AG04450 (cell line): ENCODE measurements around the gene ZFY. TPM values are rescaled to one million over a fixed set of nuclear protein-coding genes. Genes with fewer than 3 reads are reported as not detected.
"Not testable (repeated sequence)": the region's sequence is repeated elsewhere in the genome, so short reads cannot be mapped to it uniquely, and the experiment has no call there.

Source experiments
- CTCF ChIA-PET: fragments of 300-600, 350-600 bp; formaldehyde crosslinking; extraction: SDS; loops from one replicate; lab custom pipeline; 2022; ENCODE audit warnings: antibody characterized with exemption, inconsistent platforms; lab: Charles Lee
- POLR2A ChIA-PET: fragments of 350-600 bp; formaldehyde crosslinking; extraction: SDS; loops from one replicate; lab custom pipeline; 2021; ENCODE audit warnings: antibody characterized with exemption, inconsistent platforms; lab: Yijun Ruan, JAX
- DNase-seq: peaks from one replicate; pipeline ENCODE4 v3.0.0-alpha.2; 2011; ENCODE audit warnings: low read depth, low spot score
- H3K27ac ChIP-seq: one replicate; pipeline ENCODE4 v1.5.1; 2012; ENCODE audit warnings: low read depth, low read length, control low read depth
- H3K27me3 ChIP-seq: one replicate; pipeline ENCODE4 v1.6.0; 2012; ENCODE audit warnings: low read length; ENCODE audit not compliant: control insufficient read depth, insufficient read depth
- H3K4me3 ChIP-seq: 2 replicates; pipeline ENCODE4 v1.5.1; 2011; ENCODE audit warnings: mild to moderate bottlenecking, low read depth, low read length, control low read depth
- H3K9me3 ChIP-seq: 2 replicates; pipeline ENCODE4 v1.5.1; 2012; ENCODE audit warnings: low read length; ENCODE audit not compliant: control insufficient read depth, insufficient read depth
- polyA plus RNA-seq: library from polyadenylated mRNA; depleted of rRNA; stranded (reverse); fragments of >200 nt; gene quantifications from 2 replicates; pipeline ENCODE4 v1.2.3, GENCODE V29; 2011
- TF ChIP-seq, protein P1 (sequence below): IDR thresholded peaks from 2 replicates; pipeline ENCODE4 v1.5.1; 2011; ENCODE audit warnings: low read depth, low read length, control low read depth, inconsistent platforms

The ZFY gene
- polyA plus RNA-seq, 1 experiment: 16.5 TPM

DNA sequence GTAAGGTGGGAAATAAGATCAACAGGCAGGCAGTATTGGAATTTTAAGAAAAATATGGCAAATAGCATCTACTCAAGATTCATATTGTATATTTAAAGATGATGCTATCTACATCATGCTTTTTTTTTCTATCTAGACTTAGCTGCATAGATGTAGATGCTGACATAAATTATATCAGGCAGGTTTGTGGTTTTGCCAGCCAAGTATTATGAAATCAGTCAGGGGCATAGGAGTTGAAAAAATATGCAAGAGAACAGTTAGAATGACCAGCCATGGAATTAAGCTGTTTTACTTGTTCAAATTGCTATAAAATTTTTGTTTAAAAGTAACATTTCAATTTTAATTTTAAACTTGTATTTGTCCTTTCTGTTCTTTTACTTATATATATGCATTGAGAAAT is 34.4 kb downstream of the ZFY start:
- no peak for DNase-seq
- TF ChIP-seq, protein P1, sequence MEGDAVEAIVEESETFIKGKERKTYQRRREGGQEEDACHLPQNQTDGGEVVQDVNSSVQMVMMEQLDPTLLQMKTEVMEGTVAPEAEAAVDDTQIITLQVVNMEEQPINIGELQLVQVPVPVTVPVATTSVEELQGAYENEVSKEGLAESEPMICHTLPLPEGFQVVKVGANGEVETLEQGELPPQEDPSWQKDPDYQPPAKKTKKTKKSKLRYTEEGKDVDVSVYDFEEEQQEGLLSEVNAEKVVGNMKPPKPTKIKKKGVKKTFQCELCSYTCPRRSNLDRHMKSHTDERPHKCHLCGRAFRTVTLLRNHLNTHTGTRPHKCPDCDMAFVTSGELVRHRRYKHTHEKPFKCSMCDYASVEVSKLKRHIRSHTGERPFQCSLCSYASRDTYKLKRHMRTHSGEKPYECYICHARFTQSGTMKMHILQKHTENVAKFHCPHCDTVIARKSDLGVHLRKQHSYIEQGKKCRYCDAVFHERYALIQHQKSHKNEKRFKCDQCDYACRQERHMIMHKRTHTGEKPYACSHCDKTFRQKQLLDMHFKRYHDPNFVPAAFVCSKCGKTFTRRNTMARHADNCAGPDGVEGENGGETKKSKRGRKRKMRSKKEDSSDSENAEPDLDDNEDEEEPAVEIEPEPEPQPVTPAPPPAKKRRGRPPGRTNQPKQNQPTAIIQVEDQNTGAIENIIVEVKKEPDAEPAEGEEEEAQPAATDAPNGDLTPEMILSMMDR: no peak

DNA sequence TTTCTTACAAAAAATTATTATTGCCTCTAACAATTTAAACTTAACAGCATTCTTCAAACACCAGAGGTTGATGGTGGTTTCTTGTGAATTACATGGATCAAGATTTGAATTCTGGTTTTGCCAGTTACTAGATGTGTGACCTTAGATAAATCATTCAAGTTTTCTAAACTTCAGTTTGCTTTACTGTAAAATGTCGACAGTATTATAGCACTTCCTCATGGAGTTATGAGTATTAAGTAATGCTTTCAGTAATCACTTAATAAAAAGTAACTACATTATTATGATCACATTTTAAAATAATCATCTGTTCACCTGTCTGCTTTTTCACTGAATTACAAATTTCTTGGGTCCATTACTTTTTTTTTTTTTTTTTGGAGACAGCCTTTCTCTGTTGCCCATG is 37.5 kb downstream of the ZFY start:
- Histone ChIP-seq H3K9me3 (no peaks in the 10 kb centered on the region), H3K4me3 (no peak overlapping the region), H3K27me3 (no peaks in the 10 kb centered on the region), H3K27ac (no peak overlapping the region)
- POLR2A ChIA-PET: no interaction called here
- no peak for DNase-seq
- TF ChIP-seq, protein P1: no peak
- CTCF ChIA-PET: no interaction called here

More for the DNA sequence above, 34.4 kb downstream of the ZFY start:
- ChIA-PET POLR2A (no interaction called here), CTCF (interaction anchor here (0.8 kb wide), 1 partner anchor 33 kb away, joined by 3 read pairs; no protein-coding TSS in a partner anchor)
- no peak overlapping the region for H3K27ac ChIP-seq
- H3K27me3 ChIP-seq: no peaks in the 10 kb centered on the region
- H3K9me3 ChIP-seq: no peaks in the 10 kb centered on the region
- no peak overlapping the region for H3K4me3 ChIP-seq

DNA sequence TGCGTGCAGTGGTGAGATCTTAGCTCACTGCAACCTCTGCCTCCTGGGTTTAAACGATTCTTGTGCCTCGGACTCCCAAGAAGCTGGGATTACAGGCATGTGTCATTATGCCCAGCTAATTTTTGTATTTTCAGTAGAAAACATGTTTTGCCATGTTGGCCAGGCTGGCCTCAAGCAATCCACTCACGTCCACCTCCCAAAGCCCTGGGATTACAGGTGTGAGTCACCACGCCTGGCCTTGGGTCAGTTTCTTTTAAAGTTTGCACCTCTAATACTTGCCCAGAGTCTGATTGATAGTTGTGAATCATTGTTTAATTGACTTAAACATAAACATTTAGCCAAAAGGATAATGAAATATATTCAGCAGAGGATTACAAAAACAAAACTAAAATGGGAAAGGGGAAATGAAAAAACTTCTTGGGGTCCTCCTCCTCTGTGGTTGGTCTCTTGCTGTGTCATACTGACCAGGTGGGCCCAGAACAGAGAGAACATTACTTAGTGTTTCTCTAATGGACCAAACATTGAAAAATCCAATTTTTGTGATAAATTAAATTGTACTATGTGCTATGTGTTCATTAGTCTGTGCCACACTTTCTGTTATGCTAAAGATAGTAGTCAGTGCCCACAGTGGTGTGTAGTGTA is 38.0 kb downstream of the ZFY start:
- ChIA-PET POLR2A (no interaction called here), CTCF (no interaction called here)
- Histone ChIP-seq H3K4me3 (no peak overlapping the region), H3K9me3 (no peaks in the 10 kb centered on the region), H3K27ac (no peak overlapping the region), H3K27me3 (no peaks in the 10 kb centered on the region)
- no peak for DNase-seq
- TF ChIP-seq, protein P1: no peak

DNA sequence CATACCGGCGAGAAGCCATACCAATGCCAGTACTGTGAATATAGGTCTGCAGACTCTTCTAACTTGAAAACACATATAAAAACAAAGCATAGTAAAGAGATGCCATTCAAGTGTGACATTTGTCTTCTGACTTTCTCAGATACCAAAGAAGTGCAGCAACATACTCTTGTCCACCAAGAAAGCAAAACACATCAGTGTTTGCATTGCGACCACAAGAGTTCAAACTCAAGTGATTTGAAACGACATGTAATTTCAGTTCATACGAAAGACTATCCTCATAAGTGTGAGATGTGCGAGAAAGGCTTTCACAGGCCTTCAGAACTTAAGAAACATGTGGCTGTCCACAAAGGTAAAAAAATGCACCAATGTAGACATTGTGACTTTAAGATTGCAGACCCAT is 44.1 kb downstream of the ZFY start:
- ChIA-PET CTCF (no interaction called here), POLR2A (no interaction called here)
- TF ChIP-seq, protein P1: no peak
- Histone ChIP-seq H3K9me3 (no peaks in the 10 kb centered on the region), H3K27me3 (no peaks in the 10 kb centered on the region), H3K27ac (no peak overlapping the region), H3K4me3 (no peak overlapping the region)
- DNase-seq: no peak

DNA sequence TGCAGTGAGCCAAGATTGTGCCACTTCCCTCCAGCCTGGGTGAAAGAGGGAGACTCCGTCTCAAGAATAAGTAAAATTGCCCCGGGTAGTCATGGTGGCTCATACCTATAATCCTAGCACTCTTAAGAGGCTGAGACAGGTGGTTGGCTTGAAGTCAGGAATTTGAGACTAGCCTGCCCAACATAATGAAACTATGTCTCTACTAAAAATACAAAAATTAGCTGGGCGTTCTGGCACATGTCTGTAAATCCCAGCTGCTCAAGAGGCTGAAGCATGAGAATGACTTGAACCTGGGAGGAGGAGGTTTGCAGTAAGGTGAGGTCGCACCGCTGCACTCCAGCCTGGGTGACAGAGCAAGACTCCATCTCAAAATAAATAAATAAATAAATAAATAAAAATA is 49.3 kb downstream of the ZFY start:
- no peak for DNase-seq

DNA sequence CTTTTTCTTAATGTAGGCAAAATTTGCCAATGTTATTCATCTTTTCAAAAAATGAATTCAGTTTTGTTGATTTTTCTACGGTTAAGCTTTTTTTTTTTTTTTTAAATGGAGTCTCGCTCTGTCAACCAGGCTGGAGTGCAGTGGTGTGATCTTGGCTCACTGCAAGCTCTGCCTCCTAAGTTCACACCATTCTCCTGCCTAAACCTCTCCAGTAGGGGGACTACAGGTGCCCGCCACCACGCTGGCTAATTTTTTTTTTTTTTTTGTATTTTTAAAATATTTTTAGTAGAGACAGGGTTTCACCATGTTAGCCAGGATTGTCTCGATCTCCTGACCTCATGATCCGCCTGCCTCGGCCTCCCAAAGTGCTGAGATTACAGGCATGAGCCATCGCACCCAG is 52.0 kb downstream of the ZFY start:
- POLR2A ChIA-PET, DNase-seq, H3K27me3 ChIP-seq, H3K27ac ChIP-seq, H3K9me3 ChIP-seq, H3K4me3 ChIP-seq, CTCF ChIA-PET: not testable (repeated sequence)

More for the DNA sequence above, 49.3 kb downstream of the ZFY start:
- CTCF ChIA-PET: no interaction called here
- POLR2A ChIA-PET: no interaction called here
- TF ChIP-seq, protein P1: no peak
- Histone ChIP-seq H3K9me3 (no peaks in the 10 kb centered on the region), H3K4me3 (no peak overlapping the region), H3K27ac (no peak overlapping the region), H3K27me3 (no peaks in the 10 kb centered on the region)

DNA sequence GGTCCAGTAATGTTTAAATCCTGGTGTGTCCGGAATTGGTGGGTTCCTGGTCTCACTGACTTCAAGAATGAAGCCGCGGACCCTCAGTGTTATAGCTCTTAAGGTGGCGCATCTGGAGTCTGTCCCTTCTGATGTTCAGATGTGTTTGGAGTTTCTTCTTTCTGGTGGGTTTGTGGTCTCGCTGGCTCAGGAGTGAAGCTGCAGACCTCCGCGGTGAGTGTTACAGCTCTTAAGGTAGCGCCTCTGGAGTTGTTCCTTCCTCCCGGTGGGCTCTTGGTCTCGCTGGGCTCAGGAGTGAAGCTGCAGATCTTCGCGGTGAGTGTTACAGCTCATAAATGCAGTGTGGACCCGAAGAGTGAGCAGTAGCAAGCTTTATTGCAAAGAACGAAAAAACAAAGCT is 62.2 kb downstream of the ZFY start:
- POLR2A ChIA-PET, H3K27ac ChIP-seq, DNase-seq, H3K4me3 ChIP-seq, H3K9me3 ChIP-seq, H3K27me3 ChIP-seq, CTCF ChIA-PET: not testable (repeated sequence)
